Esophagus (tissue), 2 donors: ENCODE results near the gene LZTS2. TPM values are rescaled to one million over a fixed set of nuclear protein-coding genes. Genes with fewer than 3 reads are reported as not detected.

ENCODE experiments used
- H3K27ac ChIP-seq, 2 donors: one replicate each; pipeline ENCODE4 v1.5.1; 2013; ENCODE audit warnings: low read depth in 2 of 2, mild to moderate bottlenecking in 2 of 2, inconsistent platforms in 1 of 2, low read length in 1 of 2, moderate library complexity in 1 of 2
- H3K27me3 ChIP-seq, 2 donors: one replicate each; pipeline ENCODE4 v1.6.1; 2013; ENCODE audit warnings: low read length in 2 of 2, control low read depth in 1 of 2, mild to moderate bottlenecking in 1 of 2; ENCODE audit not compliant: insufficient read depth in 2 of 2, control insufficient read depth in 1 of 2
- H3K36me3 ChIP-seq, 2 donors: one replicate each; pipeline ENCODE4 v1.6.1; 2013; ENCODE audit warnings: low read length in 1 of 2; ENCODE audit not compliant: control insufficient read depth in 2 of 2, insufficient read depth in 2 of 2
- H3K4me1 ChIP-seq, 2 donors: one replicate each; pipeline ENCODE4 v1.6.1; 2013; ENCODE audit warnings: low read length in 1 of 2; ENCODE audit not compliant: control insufficient read depth in 2 of 2, insufficient read depth in 2 of 2
- H3K4me3 ChIP-seq, 2 donors: one replicate each; pipeline ENCODE4 v1.5.1; 2013; ENCODE audit warnings: low read length in 2 of 2, mild to moderate bottlenecking in 2 of 2, low read depth in 1 of 2, moderate library complexity in 1 of 2
- H3K9me3 ChIP-seq, 2 donors: one replicate each; pipeline ENCODE4 v1.6.1; 2013; ENCODE audit warnings: mild to moderate bottlenecking in 2 of 2, low read depth in 1 of 2, low read length in 1 of 2, moderate library complexity in 1 of 2; ENCODE audit not compliant: control insufficient read depth in 2 of 2, insufficient read depth in 1 of 2
- WGBS, 2 donors: extraction: QIAGEN DNeasy Blood & Tissue Kit; methylation state at CpG; one replicate each; pipeline ENCODE4 v1.1.7; 2013; 5-methylcytosine and 5-hydroxymethylcytosine counted together
- polyA plus RNA-seq, 2 donors: library from polyadenylated mRNA; stranded (reverse); fragments of 200-250 nt; gene quantifications; one replicate each; pipeline ENCODE4 v1.2.3, GENCODE V29; 2013
- donor health status: healthy with polysubstance abuse.
- donor health status: Bipolar disorder and iron deficiency.

Gene LZTS2
- polyA plus RNA-seq, 2 donors = 31.8 to 34.9 TPM

- Histone ChIP-seq H3K4me1 (peaks cover 2 to 3% of the 10 kb centered on the region in 2 donors), H3K36me3 (peaks cover 6 to 18% of the 10 kb centered on the region in 2 donors), H3K9me3 (no peaks in the 10 kb centered on the region), H3K27me3 (no peaks in the 10 kb centered on the region), H3K27ac (no peak overlapping the region), H3K4me3 (no peak overlapping the region)
- whole genome bisulfite sequencing, 2 donors = 89 to 94% methylated on average over 13 of the region's 13 CpGs
Measured at GRCh38 chr10:100978121-100978900, 21.3 kb upstream of the LZTS2 start.

GRCh38 chr10:100978901-100979195, 20.8 kb upstream of the LZTS2 start:
- H3K4me1 ChIP-seq = peaks cover 2 to 3% of the 10 kb centered on the region in 2 donors
- H3K36me3 ChIP-seq = peaks cover 11 to 21% of the 10 kb centered on the region in 2 donors
- WGBS, 2 donors = 83% methylated on average over 10 of the region's 10 CpGs
- no peak overlapping the region for H3K27ac ChIP-seq
- no peak overlapping the region for H3K4me3 ChIP-seq
- no peaks in the 10 kb centered on the region for H3K27me3 ChIP-seq
- no peaks in the 10 kb centered on the region for H3K9me3 ChIP-seq

DNA sequence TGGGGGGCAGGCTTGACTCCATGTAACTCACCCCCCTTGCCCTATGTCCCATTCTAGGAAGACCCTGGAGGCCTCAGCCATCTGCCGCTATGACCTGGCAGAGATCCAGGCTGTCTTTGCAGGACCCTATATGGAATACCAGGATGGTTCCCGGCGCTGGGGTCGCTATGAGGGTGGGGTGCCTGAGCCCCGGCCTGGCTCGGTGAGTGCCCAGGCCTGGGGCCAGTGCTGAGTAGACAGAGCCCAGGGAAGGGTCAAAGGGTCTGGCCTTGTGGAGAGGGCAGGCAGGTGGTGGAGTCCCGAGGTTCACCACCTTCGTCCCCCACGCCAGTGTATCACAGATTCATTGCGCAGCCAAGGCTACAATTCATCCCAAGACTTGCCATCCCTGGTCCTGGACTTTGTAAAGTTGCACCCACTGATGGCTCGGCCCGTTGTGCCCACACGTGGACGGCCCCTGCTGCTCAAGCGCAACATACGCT, 19.8 kb upstream of the LZTS2 start:
- H3K4me3 ChIP-seq = no peak overlapping the region
- no peak overlapping the region for H3K27ac ChIP-seq
- no peaks in the 10 kb centered on the region for H3K9me3 ChIP-seq
- 92 to 97% methylated on average over 15 to 16 of the region's 16 CpGs for WGBS, 2 donors
- H3K27me3 ChIP-seq = no peaks in the 10 kb centered on the region
- H3K4me1 ChIP-seq = peaks cover 2 to 3% of the 10 kb centered on the region in 2 donors
- H3K36me3 ChIP-seq = peaks cover 11 to 21% of the 10 kb centered on the region in 2 donors

GRCh38 chr10:100980311-100980710, 19.3 kb upstream of the LZTS2 start:
- Histone ChIP-seq H3K36me3 (peaks cover 11 to 21% of the 10 kb centered on the region in 2 donors), H3K9me3 (no peaks in the 10 kb centered on the region), H3K4me1 (peaks cover 2 to 3% of the 10 kb centered on the region in 2 donors), H3K27ac (no peak overlapping the region), H3K27me3 (no peaks in the 10 kb centered on the region), H3K4me3 (no peak overlapping the region)
- WGBS, 2 donors = 81 to 89% methylated on average over 2 of the region's 2 CpGs

GRCh38 chr10:100980711-100981110, 18.9 kb upstream of the LZTS2 start:
- H3K4me1 ChIP-seq = peaks cover 2 to 3% of the 10 kb centered on the region in 2 donors
- H3K27ac ChIP-seq = no peak overlapping the region
- H3K36me3 ChIP-seq = peaks cover 11 to 21% of the 10 kb centered on the region in 2 donors
- H3K27me3 ChIP-seq = no peaks in the 10 kb centered on the region
- no peak overlapping the region for H3K4me3 ChIP-seq
- WGBS, 2 donors = 93% methylated on average over 7 of the region's 7 CpGs
- H3K9me3 ChIP-seq = no peaks in the 10 kb centered on the region

- Histone ChIP-seq H3K4me1 (peaks cover 2 to 3% of the 10 kb centered on the region in 2 donors), H3K36me3 (peaks cover 11 to 21% of the 10 kb centered on the region in 2 donors)
- 86 to 88% methylated on average over 5 of the region's 5 CpGs for WGBS, 2 donors
Measured at GRCh38 chr10:100981178-100981772, 18.3 kb upstream of the LZTS2 start.

GRCh38 chr10:100982916-100983830, 16.4 kb upstream of the LZTS2 start:
- H3K36me3 ChIP-seq = peaks cover 11 to 18% of the 10 kb centered on the region in 2 donors

More at GRCh38 chr10:100981178-100981772, 18.3 kb upstream of the LZTS2 start:
- no peaks in the 10 kb centered on the region for H3K9me3 ChIP-seq
- H3K27me3 ChIP-seq = no peaks in the 10 kb centered on the region
- no peak overlapping the region for H3K27ac ChIP-seq
- no peak overlapping the region for H3K4me3 ChIP-seq

DNA sequence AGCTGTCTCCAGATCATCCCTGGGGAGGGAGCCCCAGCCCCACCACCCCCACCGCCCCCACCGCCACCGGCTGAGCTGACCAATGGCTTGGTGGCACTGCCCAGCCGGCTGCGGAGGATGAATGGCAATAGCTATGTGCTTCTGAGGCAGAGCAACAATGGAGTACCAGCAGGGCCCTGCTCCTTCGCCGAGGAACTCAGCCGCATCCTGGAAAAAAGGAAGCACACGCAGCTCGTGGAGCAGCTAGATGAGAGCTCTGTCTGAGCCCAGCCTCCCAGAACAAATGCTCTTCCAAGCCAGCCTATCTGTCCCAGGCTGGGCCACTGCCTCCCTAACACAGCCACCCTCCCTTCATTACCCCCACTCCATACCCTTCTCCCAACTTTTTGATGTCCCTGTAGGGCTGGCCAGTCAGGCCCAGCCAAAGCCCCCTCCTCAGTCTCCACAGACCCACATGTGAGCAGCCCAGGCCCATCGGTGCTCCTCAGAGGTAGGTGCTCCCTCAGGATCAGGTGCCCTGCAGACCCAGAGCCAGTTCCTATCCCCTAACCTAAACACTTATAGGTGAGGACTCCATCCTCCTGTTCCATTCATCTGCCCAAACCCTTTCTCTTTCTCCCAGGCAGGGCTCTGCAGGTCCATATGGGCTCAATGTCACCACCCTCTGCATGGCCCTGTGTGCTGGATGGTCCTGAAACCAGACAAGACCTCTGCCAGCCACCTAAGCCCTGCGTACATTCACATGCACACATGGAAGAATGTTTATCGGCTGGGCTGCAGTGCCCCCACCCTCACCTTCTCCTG, 15.5 kb upstream of the LZTS2 start:
- no peak overlapping the region for H3K4me3 ChIP-seq
- WGBS, 2 donors = 82 to 85% methylated on average over 13 of the region's 13 CpGs
- no peak overlapping the region for H3K27ac ChIP-seq
- H3K9me3 ChIP-seq = no peaks in the 10 kb centered on the region
- H3K27me3 ChIP-seq = no peaks in the 10 kb centered on the region
- H3K4me1 ChIP-seq = peaks cover 11 to 12% of the 10 kb centered on the region in 2 donors
- peaks cover 11 to 16% of the 10 kb centered on the region in 2 donors for H3K36me3 ChIP-seq

More at GRCh38 chr10:100982916-100983830, 16.4 kb upstream of the LZTS2 start:
- H3K4me3 ChIP-seq = no peak overlapping the region
- H3K9me3 ChIP-seq = no peaks in the 10 kb centered on the region
- WGBS, 2 donors = 88 to 91% methylated on average over 24 of the region's 24 CpGs
- H3K27ac ChIP-seq = no peak overlapping the region
- H3K4me1 ChIP-seq = peaks cover 7 to 8% of the 10 kb centered on the region in 2 donors
- no peaks in the 10 kb centered on the region for H3K27me3 ChIP-seq
